NCI-H146 treated with DMSO at 0.1 percent for 48 hours (cell line): ENCODE data around the gene BNIP2.
"Not testable (repeated sequence)": the region's sequence is repeated elsewhere in the genome, so short reads cannot be mapped to it uniquely, and the experiment has no call there.

Experiments used
- DNase-seq: peaks from one replicate; lab custom pipeline; 2025; ENCODE audit not compliant: unreplicated experiment; lab: John Stamatoyannopoulos, UW

BNIP2 gene

GRCh38 chr15:59689626-59690236, 611 bp upstream of the BNIP2 start:
- DNase-seq = peak; percentile 42

GRCh38 chr15:59688423-59688781, 718 bp downstream of the BNIP2 start:
- no peak for DNase-seq

GRCh38 chr15:59687836-59688235, 1.3 kb downstream of the BNIP2 start:
- no peak for DNase-seq

GRCh38 chr15:59686389-59686788, 2.7 kb downstream of the BNIP2 start:
- DNase-seq = no peak

GRCh38 chr15:59685737-59686297, 3.3 kb downstream of the BNIP2 start:
- DNase-seq = no peak

GRCh38 chr15:59680870-59681269, 8.2 kb downstream of the BNIP2 start:
- DNase-seq = no peak

- DNase-seq = no peak
These were observed 8.8 kb downstream of the BNIP2 start for GRCh38 chr15:59680346-59680745.

GRCh38 chr15:59678620-59679019, 10.5 kb downstream of the BNIP2 start:
- no peak for DNase-seq

- no peak for DNase-seq
These were observed 10.9 kb downstream of the BNIP2 start for GRCh38 chr15:59678172-59678571.

GRCh38 chr15:59676565-59676964, 12.6 kb downstream of the BNIP2 start:
- no peak for DNase-seq

GRCh38 chr15:59674361-59674877, 14.7 kb downstream of the BNIP2 start:
- DNase-seq = no peak

GRCh38 chr15:59668556-59668955, 20.6 kb downstream of the BNIP2 start:
- DNase-seq = no peak

- no peak for DNase-seq
These were observed 26.9 kb downstream of the BNIP2 start for GRCh38 chr15:59662260-59662659.

- DNase-seq = no peak
These were observed 29.8 kb downstream of the BNIP2 start for GRCh38 chr15:59659366-59659765.

- no peak for DNase-seq
These were observed 31.4 kb downstream of the BNIP2 start for GRCh38 chr15:59657635-59658125.

GRCh38 chr15:59656897-59657634, 32.1 kb downstream of the BNIP2 start, which contains the start of gene GTF2A2:
Gene GTF2A2, minus strand, starts transcription at chr15:59657515. Its CDS starts 5,238 bp downstream, at chr15:59652277.
- DNase-seq = peak; percentile 75

- no peak for DNase-seq
These were observed 35.1 kb downstream of the BNIP2 start for GRCh38 chr15:59654046-59654445.

- no peak for DNase-seq
These were observed 39.5 kb downstream of the BNIP2 start for GRCh38 chr15:59649603-59650002.

GRCh38 chr15:59647085-59647484, 42.0 kb downstream of the BNIP2 start:
- no peak for DNase-seq

- no peak for DNase-seq
These were observed 42.8 kb downstream of the BNIP2 start for GRCh38 chr15:59646277-59646676.

GRCh38 chr15:59645812-59646211, 43.3 kb downstream of the BNIP2 start:
- not testable (repeated sequence) for DNase-seq

GRCh38 chr15:59644756-59645155, 44.4 kb downstream of the BNIP2 start:
- no peak for DNase-seq
